Heart right ventricle (tissue), 16 donors: ENCODE data around the gene HUNK. TPM values are rescaled to one million over a fixed set of nuclear protein-coding genes. Genes with fewer than 3 reads are reported as not detected.

Experiments used
- ATAC-seq, 8 donors: fragments of 200-7000 bp; cut with Tn5 transposase; one replicate each; pipeline ENCODE4 v1.9.1; 2020; ENCODE audit warnings: mild to moderate bottlenecking in 8 of 8, moderate library complexity in 8 of 8, moderate number of reproducible peaks in 1 of 8
- DNase-seq, 2 donors: peaks; one replicate each; pipeline ENCODE4 v3.0.0-alpha.2; 2020
- H3K27ac ChIP-seq, 10 donors: fragments of 200-600 bp; sonication (generic) in 2 of 10; one replicate each; pipeline versions ENCODE4 v1.5.0 to v1.8.0; 2020 to 2022; ENCODE audit warnings: mild to moderate bottlenecking in 3 of 10
- H3K27me3 ChIP-seq, 7 donors: fragments of 200-600 bp; one replicate each; pipeline ENCODE4 v1.8.0; 2021 to 2022; ENCODE audit warnings: mild to moderate bottlenecking in 2 of 7
- H3K36me3 ChIP-seq, 9 donors: fragments of 200-600 bp; sonication (generic) in 1 of 9; one replicate each; pipeline versions ENCODE4 v1.5.0 to v1.8.0; 2020 to 2022; ENCODE audit warnings: mild to moderate bottlenecking in 2 of 9
- H3K4me1 ChIP-seq, 9 donors: fragments of 200-600 bp; sonication (generic) in 1 of 9; one replicate each; pipeline versions ENCODE4 v1.5.0 to v1.8.0; 2020 to 2022; ENCODE audit warnings: mild to moderate bottlenecking in 4 of 9
- H3K4me3 ChIP-seq, 10 donors: fragments of 200-600 bp; sonication (generic) in 2 of 10; one replicate each; pipeline versions ENCODE4 v1.5.0 to v1.8.0; 2020 to 2022; ENCODE audit warnings: mild to moderate bottlenecking in 7 of 10, moderate library complexity in 2 of 10
- H3K9me3 ChIP-seq, 11 donors: fragments of 200-600 bp in 10 of 11; sonication (generic) in 2 of 11; one replicate each; pipeline versions ENCODE4 v1.5.0 to v1.8.0; 2013 to 2022; ENCODE audit warnings: mild to moderate bottlenecking in 2 of 11, control low read depth in 1 of 11, moderate library complexity in 1 of 11
- CTCF ChIP-seq, 9 donors: fragments of 200-600 bp; sonication (generic) in 2 of 9; IDR thresholded peaks; one replicate each; pipeline versions ENCODE4 v1.5.0 to v1.8.0; 2021 to 2022; ENCODE audit warnings: antibody characterized with exemption in 9 of 9, mild to moderate bottlenecking in 5 of 9, moderate library complexity in 1 of 9
- WGBS, 2 donors: extraction: QIAGEN DNeasy Blood & Tissue Kit; methylation state at CpG; one replicate each; pipeline ENCODE4 v1.1.7; 2013; ENCODE audit warnings: inconsistent platforms in 1 of 2; 5-methylcytosine and 5-hydroxymethylcytosine counted together
- intact Hi-C, 10 donors: fragments of 100-400 bp; cut with DNase I; formaldehyde crosslinking; loops; one replicate each; pipeline versions ENCODE4 v1.11.1 to v1.14.2; 2022
- polyA plus RNA-seq, 2 donors: library from polyadenylated mRNA; stranded (reverse); fragments of 200-250 nt; gene quantifications; one replicate each; pipeline ENCODE4 v1.2.3, GENCODE V29; 2013
- total RNA-seq, 10 donors: library from RNA; stranded (reverse); fragmentation: NEBNext Ultra II Directional in 3 of 10; extraction: Animal tissue kit (Norgen Biotek cat#: 25700) in 3 of 10; gene quantifications; one replicate each; pipeline versions ENCODE4 v1.2.1 to v1.2.4, GENCODE V29; 2021 to 2023
- donor health status: Arrhythmogenic right ventricular cardiomyopathy.
- donor health status: ischemic (EF 13 %, LVEDD 7.1; RV severe dilation, severe dysfunction).
- donor health status: healthy with polysubstance abuse.
- donor health status: DM: no; HTN: yes; CAD: no.
- donor health status: DM: no; HTN: no; CAD: no.
- donor health status: ischemic (EF 25% LVEDD 6.9; RV normal size, moderate dysfunction).
- donor health status: ischemic (EF 25% LVEDD 5.7; RV mildly dilated, moderate dysfunction).
- donor health status: healthy.
- donor health status: DM: yes; HTN: yes; CAD: no.
- donor health status: Ischemic cardiomyopathy.
- donor health status: ischemic (EF 35%, LVEDD 5.7; RV mildly dilated, moderate dysfunction).
- donor health status: nonischemic (EF 11% LVEDD 7.7; RV severe dilation, severe dysfunction).
- donor health status: DM: yes; HTN: yes; CAD: no.
- donor health status: PGD.
- donor health status: ischemic (EF 29% LVEDD 5.4; RV normal size, mild dysfunction).
- donor health status: nonischemic (EF 23%, LVEDD 6.1; RV moderate dilation, normal function).

HUNK gene
- total and polyA plus RNA-seq, 12 donors: 0.04 to 0.81 (median 0.10) TPM; not detected in 2

GRCh38 chr21:32022146-32022545 lies 149.3 kb downstream of the HUNK start:
- Histone ChIP-seq H3K27ac (peak overlapping the region in 4 of 10 donors; percentile 6 to 33 (median 26)), H3K4me1 (peaks cover 0 to 15% (median 7%) of the 10 kb centered on the region in 9 donors), H3K9me3 (no peaks in the 10 kb centered on the region), H3K4me3 (no peak overlapping the region), H3K27me3 (no peaks in the 10 kb centered on the region), H3K36me3 (no peaks in the 10 kb centered on the region)
- 68 to 73% methylated on average over 6 of the region's 6 CpGs for WGBS, 2 donors
- TF ChIP-seq CTCF (IDR thresholded peaks at IDR 0.05): no peak
- intact Hi-C loops: loop anchor here in 3 of 10 donors (10.0 kb wide), 2 partner anchors 137 to 233 kb away; no protein-coding TSS in a partner anchor
- ATAC-seq (no peak), DNase-seq (no peak)

GRCh38 chr21:32030146-32030652 lies 157.4 kb downstream of the HUNK start:
- H3K9me3 ChIP-seq: no peaks in the 10 kb centered on the region
- H3K27ac ChIP-seq: no peak overlapping the region
- TF ChIP-seq CTCF (IDR thresholded peaks at IDR 0.05): no peak
- 77 to 78% methylated on average over 7 of the region's 7 CpGs for WGBS, 2 donors
- peaks cover 0 to 3% (median 0%) of the 10 kb centered on the region in 7 donors for H3K27me3 ChIP-seq
- no peaks in the 10 kb centered on the region for H3K36me3 ChIP-seq
- ATAC-seq (peak in 3 of 8 donors; percentile 10 to 61 (median 17)), DNase-seq (no peak)
- H3K4me1 ChIP-seq: peaks cover 0 to 8% (median 0%) of the 10 kb centered on the region in 9 donors
- intact Hi-C loops: loop anchor here in 1 of 10 donors (10.0 kb wide), 1 partner anchor 55 kb away; no protein-coding TSS in a partner anchor
- H3K4me3 ChIP-seq: no peak overlapping the region

- ATAC-seq: peak in 1 of 8 donors; percentile 75
- no peak overlapping the region for H3K4me3 ChIP-seq
- TF ChIP-seq CTCF (IDR thresholded peaks at IDR 0.05): no peak
- intact Hi-C loops: loop anchor here in 1 of 10 donors (10.0 kb wide), 1 partner anchor 50 kb away; no protein-coding TSS in a partner anchor
- H3K36me3 ChIP-seq: no peaks in the 10 kb centered on the region
- no peak for DNase-seq
- peaks cover 0 to 4% (median 0%) of the 10 kb centered on the region in 7 donors for H3K27me3 ChIP-seq
- no peak overlapping the region for H3K27ac ChIP-seq
- H3K9me3 ChIP-seq: no peaks in the 10 kb centered on the region
- 62 to 70% methylated on average over 5 of the region's 5 CpGs for WGBS, 2 donors
- H3K4me1 ChIP-seq: peaks cover 0 to 10% (median 0%) of the 10 kb centered on the region in 9 donors
Measured at GRCh38 chr21:32034850-32035249, 162.0 kb downstream of the HUNK start.

DNA sequence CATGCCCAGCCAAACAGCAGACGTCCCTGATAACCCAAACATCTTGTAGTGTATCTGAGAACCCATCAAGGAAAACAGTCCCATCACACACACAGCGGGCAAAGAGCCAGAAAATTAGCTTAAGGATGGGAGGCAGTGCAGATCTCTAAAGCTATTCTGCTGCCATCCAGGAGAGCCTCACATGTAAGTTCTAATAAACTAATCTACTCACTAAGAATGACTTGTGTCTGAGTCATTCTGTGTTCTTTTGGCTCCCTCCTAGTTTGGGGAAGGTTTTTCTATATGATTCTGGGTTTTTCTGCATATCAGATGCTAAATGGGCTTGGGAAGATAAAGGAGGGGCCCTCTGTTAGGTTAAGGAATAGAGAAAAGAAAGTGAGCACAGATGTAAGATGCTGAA lies 162.8 kb downstream of the HUNK start:
- intact Hi-C loops: loop anchor here in 1 of 10 donors (10.0 kb wide), 1 partner anchor 49 kb away; no protein-coding TSS in a partner anchor
- H3K9me3 ChIP-seq: no peaks in the 10 kb centered on the region
- TF ChIP-seq CTCF (IDR thresholded peaks at IDR 0.05): no peak
- ATAC-seq: no peak
- peaks cover 0 to 4% (median 0%) of the 10 kb centered on the region in 7 donors for H3K27me3 ChIP-seq
- H3K36me3 ChIP-seq: no peaks in the 10 kb centered on the region
- H3K4me1 ChIP-seq: peaks cover 0 to 10% (median 0%) of the 10 kb centered on the region in 9 donors
- no peak overlapping the region for H3K27ac ChIP-seq
- DNase-seq: no peak
- WGBS, 2 donors: 59 to 72% methylated on average over 2 of the region's 2 CpGs
- no peak overlapping the region for H3K4me3 ChIP-seq
